A549 (cell line): ENCODE measurements around the gene KRTAP5-4. TPM values are rescaled to one million over a fixed set of nuclear protein-coding genes. Genes with fewer than 3 reads are reported as not detected.
A peak's percentile ranks its signal among the peaks of the same experiment; 100 is the strongest.

Source experiments
- ATAC-seq, 2 experiments: fragments of 200-7000 bp in 1 of 2; fragments of >200 bp in 1 of 2; cut with Nextera tagmentation in 1 of 2; cut with Tn5 transposase in 1 of 2; 3 replicates each; pipeline versions ENCODE4 v1.8.0 to v1.9.1; 2018 to 2020; ENCODE audit warnings: mild to moderate bottlenecking in 1 of 2, moderate library complexity in 1 of 2
- CTCF ChIA-PET: fragments of 300-600 bp; sonication (Branson Sonifier 250); formaldehyde crosslinking; extraction: SDS; loops from one replicate; lab custom pipeline; 2021; ENCODE audit warnings: antibody characterized with exemption, inconsistent platforms; lab: Yijun Ruan, JAX
- POLR2A ChIA-PET: fragments of 350-600 bp; formaldehyde crosslinking; extraction: SDS; loops from one replicate; lab custom pipeline; 2021; ENCODE audit warnings: antibody characterized with exemption, inconsistent platforms; lab: Yijun Ruan, JAX
- DNase-seq, 2 experiments: peaks; one replicate each; pipeline versions ENCODE4 v3.0.0 to v3.0.0-alpha.2; 2011 to 2016; ENCODE audit warnings: low read depth in 1 of 2, low spot score in 1 of 2
- FAIRE-seq: peaks from 2 replicates; lab custom pipeline; 2011; peaks lifted over from hg19 to GRCh38; lab: Jason Lieb, UNC
- H3K27ac ChIP-seq, 2 experiments: fragments of >200 bp; sonication (Bioruptor Twin); formaldehyde crosslinking; 3 replicates each; pipeline ENCODE4 v1.5.1; 2016 to 2017
- H3K4me1 ChIP-seq: fragments of >200 bp; sonication (Bioruptor Twin); formaldehyde crosslinking; 3 replicates; pipeline ENCODE4 v1.6.1; 2016
- H3K4me2 ChIP-seq: fragments of >200 bp; sonication (Bioruptor Twin); formaldehyde crosslinking; 3 replicates; pipeline ENCODE4 v1.6.1; 2016
- H3K4me3 ChIP-seq: fragments of >200 bp; sonication (Bioruptor Twin); formaldehyde crosslinking; 3 replicates; pipeline ENCODE4 v1.5.1; 2016
- H3K9me3 ChIP-seq: fragments of >200 bp; sonication (Bioruptor Twin); formaldehyde crosslinking; 3 replicates; pipeline ENCODE4 v1.6.1; 2016
- CBX2 ChIP-seq: fragments of 200-600 bp; sonication (generic); IDR thresholded peaks from 2 replicates; pipeline ENCODE4 v1.6.1; 2016; ENCODE audit warnings: low read depth, mild to moderate bottlenecking, borderline replicate concordance
- CBX8 ChIP-seq: fragments of 200-600 bp; sonication (generic); IDR thresholded peaks from 2 replicates; pipeline ENCODE4 v1.6.1; 2016
- CEBPB ChIP-seq, 2 experiments: fragments of >200 bp in 1 of 2; sonication (Bioruptor Twin) in 1 of 2; formaldehyde crosslinking in 1 of 2; IDR thresholded peaks; 2 replicates each; pipeline ENCODE4 v1.6.1; 2012 to 2016
- EP300 ChIP-seq, 2 experiments: fragments of >200 bp; sonication (Bioruptor Twin); formaldehyde crosslinking; IDR thresholded peaks; 2 replicates in 1 of 2; 3 replicates in 1 of 2; pipeline ENCODE4 v1.6.1; 2016 to 2017
- ESRRA ChIP-seq: fragments of 150-350 bp; IDR thresholded peaks from 2 replicates; pipeline ENCODE4 v1.6.1; 2014; ENCODE audit warnings: mild to moderate bottlenecking, low read length, borderline replicate concordance
- FOXS1 ChIP-seq: fragments of 250-450 bp; sonication (Bioruptor Pico); IDR thresholded peaks from 2 replicates; pipeline ENCODE4 v1.5.0; 2020; ENCODE audit warnings: mild to moderate bottlenecking, moderate library complexity
- GATA3 ChIP-seq: IDR thresholded peaks from 2 replicates; pipeline ENCODE4 v1.6.1; 2012; ENCODE audit warnings: borderline replicate concordance
- HEYL ChIP-seq: fragments of 250-450 bp; sonication (Bioruptor Pico); IDR thresholded peaks from 2 replicates; pipeline ENCODE4 v1.8.0; 2021; ENCODE audit warnings: mild to moderate bottlenecking, moderate library complexity
- MAZ ChIP-seq: fragments of 150-350 bp; IDR thresholded peaks from 2 replicates; pipeline ENCODE4 v1.6.1; 2014; ENCODE audit warnings: antibody characterized with exemption, low read depth, low read length, borderline replicate concordance
- NR3C1 ChIP-seq: fragments of >200 bp; sonication (Bioruptor Twin); formaldehyde crosslinking; IDR thresholded peaks from 3 replicates; pipeline ENCODE4 v1.6.1; 2017
- PHF8 ChIP-seq: fragments of 200-600 bp; sonication (generic); IDR thresholded peaks from 2 replicates; pipeline ENCODE4 v1.6.1; 2016; ENCODE audit warnings: low read depth, mild to moderate bottlenecking, antibody characterized with exemption, moderate library complexity, borderline replicate concordance
- POLR2AphosphoS2 ChIP-seq: conservative IDR thresholded peaks from 2 replicates; pipeline ENCODE4 v1.6.1; 2012; ENCODE audit warnings: low read length, improper control_type of control experiment, inconsistent platforms
- RAD21 ChIP-seq, 2 experiments: fragments of >200 bp in 1 of 2; sonication (Bioruptor Twin) in 1 of 2; formaldehyde crosslinking in 1 of 2; IDR thresholded peaks in 1 of 2; conservative IDR thresholded peaks in 1 of 2; 2 replicates in 1 of 2; 3 replicates in 1 of 2; pipeline ENCODE4 v1.6.1; 2012 to 2018; ENCODE audit warnings: inconsistent platforms in 1 of 2
- RARB ChIP-seq: fragments of 250-450 bp; sonication (Bioruptor Pico); IDR thresholded peaks from 2 replicates; pipeline ENCODE4 v1.8.0; 2021; ENCODE audit warnings: mild to moderate bottlenecking, moderate library complexity
- RCOR1 ChIP-seq: fragments of 150-350 bp; IDR thresholded peaks from 2 replicates; pipeline ENCODE4 v1.6.1; 2014; ENCODE audit warnings: antibody characterized with exemption, low read length, low read depth
- SMC3 ChIP-seq: fragments of >200 bp; sonication (Bioruptor Twin); formaldehyde crosslinking; IDR thresholded peaks from 3 replicates; pipeline ENCODE4 v1.6.1; 2018; ENCODE audit warnings: inconsistent platforms
- WGBS: methylation state at CpG from one replicate; pipeline ENCODE4 v1.1.6; 2017; ENCODE audit errors: missing lambda C conversion rate; 5-methylcytosine and 5-hydroxymethylcytosine counted together
- polyA plus RNA-seq, 4 experiments: library from polyadenylated mRNA; depleted of rRNA in 3 of 4; stranded (reverse); fragments of >200 nt; fragmentation: RNase III in 1 of 4; extraction: RNeasy Plus Mini Kit Qiagen cat#74134 plus additional on column Dnase treatment in 1 of 4; gene quantifications; 2 replicates in 3 of 4; 3 replicates in 1 of 4; pipeline ENCODE4 v1.2.3, GENCODE V29; 2011 to 2017
- TF ChIP-seq, protein P1 (sequence below): IDR thresholded peaks from 2 replicates; pipeline ENCODE4 v1.6.1; 2012
- TF ChIP-seq, protein P2 (sequence below): IDR thresholded peaks from 2 replicates; pipeline ENCODE4 v1.6.1; 2012; ENCODE audit warnings: low read depth, borderline replicate concordance
- TF ChIP-seq, protein P3 (sequence below): fragments of 450-650 bp; IDR thresholded peaks from 2 replicates; pipeline ENCODE4 v1.6.1; 2014; ENCODE audit warnings: antibody characterized with exemption
- TF ChIP-seq, protein P4 (sequence below): fragments of >200 bp; sonication (Bioruptor Twin); formaldehyde crosslinking; IDR thresholded peaks from 3 replicates; pipeline ENCODE4 v1.5.1; 2016

Gene KRTAP5-4
- polyA plus RNA-seq, 2 of the 4 experiments (the other 2 are of a cell fraction): not detected

DNA sequence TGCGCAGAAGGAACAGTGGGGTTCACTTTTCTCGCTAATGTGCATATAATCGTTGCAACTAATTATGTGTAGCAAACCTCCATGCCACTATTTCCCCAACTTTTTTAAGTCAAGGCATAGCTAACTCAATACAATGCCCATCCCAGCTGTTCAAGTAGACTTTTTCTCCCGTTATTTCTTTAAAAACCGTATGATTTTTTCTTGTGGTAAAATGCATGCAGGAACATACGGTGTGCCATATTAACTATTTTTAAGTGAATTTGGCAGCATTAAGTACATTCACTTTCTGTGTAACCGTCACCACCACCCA lies 47.0 kb downstream of the KRTAP5-4 start:
- Histone ChIP-seq H3K27ac (no peak overlapping the region), H3K4me2 (peak overlapping the region; percentile 99), H3K4me3 (peak overlapping the region; percentile 74; the same call in 1 of the 3 replicates), H3K9me3 (peaks cover 17% of the 10 kb centered on the region), H3K4me1 (peaks cover 29% of the 10 kb centered on the region)
- CTCF ChIA-PET: interaction anchor here (0.6 to 26.3 kb wide), 43 partner anchors 8 to 582 kb away, joined by 3 to 719 read pairs (median 5); partner anchors contain the start of genes KRTAP5-1, KRTAP5-2 and KRTAP5-5
- ATAC-seq (no peak), FAIRE-seq (no peak), DNase-seq (no peak)
- POLR2A ChIA-PET: interaction anchor here (0.6 to 1.3 kb wide), 2 partner anchors 10 to 28 kb away, joined by 3 to 5 read pairs; no protein-coding TSS in a partner anchor
- 13% methylated on average over 7 of the region's 7 CpGs for WGBS
- TF ChIP-seq POLR2AphosphoS2: no peak
- no peak for TF ChIP-seq EP300 (IDR thresholded peaks at IDR 0.05)
- no peak for TF ChIP-seq CBX8
- no peak for TF ChIP-seq RCOR1
- TF ChIP-seq FOXS1 (CRISPR knock-in tag): no peak
- TF ChIP-seq SMC3: no peak
- TF ChIP-seq MAZ: no peak
- TF ChIP-seq PHF8: no peak
- TF ChIP-seq, protein P1, sequence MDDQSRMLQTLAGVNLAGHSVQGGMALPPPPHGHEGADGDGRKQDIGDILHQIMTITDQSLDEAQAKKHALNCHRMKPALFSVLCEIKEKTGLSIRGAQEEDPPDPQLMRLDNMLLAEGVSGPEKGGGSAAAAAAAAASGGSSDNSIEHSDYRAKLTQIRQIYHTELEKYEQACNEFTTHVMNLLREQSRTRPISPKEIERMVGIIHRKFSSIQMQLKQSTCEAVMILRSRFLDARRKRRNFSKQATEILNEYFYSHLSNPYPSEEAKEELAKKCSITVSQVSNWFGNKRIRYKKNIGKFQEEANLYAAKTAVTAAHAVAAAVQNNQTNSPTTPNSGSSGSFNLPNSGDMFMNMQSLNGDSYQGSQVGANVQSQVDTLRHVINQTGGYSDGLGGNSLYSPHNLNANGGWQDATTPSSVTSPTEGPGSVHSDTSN: no peak
- no peak for TF ChIP-seq CEBPB (IDR thresholded peaks at IDR 0.05)
- no peak for TF ChIP-seq HEYL (CRISPR knock-in tag)
- TF ChIP-seq, protein P2, sequence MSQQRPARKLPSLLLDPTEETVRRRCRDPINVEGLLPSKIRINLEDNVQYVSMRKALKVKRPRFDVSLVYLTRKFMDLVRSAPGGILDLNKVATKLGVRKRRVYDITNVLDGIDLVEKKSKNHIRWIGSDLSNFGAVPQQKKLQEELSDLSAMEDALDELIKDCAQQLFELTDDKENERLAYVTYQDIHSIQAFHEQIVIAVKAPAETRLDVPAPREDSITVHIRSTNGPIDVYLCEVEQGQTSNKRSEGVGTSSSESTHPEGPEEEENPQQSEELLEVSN: no peak
- TF ChIP-seq RARB: no peak
- TF ChIP-seq NR3C1: no peak
- TF ChIP-seq, protein P3, sequence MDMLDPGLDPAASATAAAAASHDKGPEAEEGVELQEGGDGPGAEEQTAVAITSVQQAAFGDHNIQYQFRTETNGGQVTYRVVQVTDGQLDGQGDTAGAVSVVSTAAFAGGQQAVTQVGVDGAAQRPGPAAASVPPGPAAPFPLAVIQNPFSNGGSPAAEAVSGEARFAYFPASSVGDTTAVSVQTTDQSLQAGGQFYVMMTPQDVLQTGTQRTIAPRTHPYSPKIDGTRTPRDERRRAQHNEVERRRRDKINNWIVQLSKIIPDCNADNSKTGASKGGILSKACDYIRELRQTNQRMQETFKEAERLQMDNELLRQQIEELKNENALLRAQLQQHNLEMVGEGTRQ: no peak
- no peak for TF ChIP-seq CBX2
- TF ChIP-seq, all 56 proteins: peak for 0

DNA sequence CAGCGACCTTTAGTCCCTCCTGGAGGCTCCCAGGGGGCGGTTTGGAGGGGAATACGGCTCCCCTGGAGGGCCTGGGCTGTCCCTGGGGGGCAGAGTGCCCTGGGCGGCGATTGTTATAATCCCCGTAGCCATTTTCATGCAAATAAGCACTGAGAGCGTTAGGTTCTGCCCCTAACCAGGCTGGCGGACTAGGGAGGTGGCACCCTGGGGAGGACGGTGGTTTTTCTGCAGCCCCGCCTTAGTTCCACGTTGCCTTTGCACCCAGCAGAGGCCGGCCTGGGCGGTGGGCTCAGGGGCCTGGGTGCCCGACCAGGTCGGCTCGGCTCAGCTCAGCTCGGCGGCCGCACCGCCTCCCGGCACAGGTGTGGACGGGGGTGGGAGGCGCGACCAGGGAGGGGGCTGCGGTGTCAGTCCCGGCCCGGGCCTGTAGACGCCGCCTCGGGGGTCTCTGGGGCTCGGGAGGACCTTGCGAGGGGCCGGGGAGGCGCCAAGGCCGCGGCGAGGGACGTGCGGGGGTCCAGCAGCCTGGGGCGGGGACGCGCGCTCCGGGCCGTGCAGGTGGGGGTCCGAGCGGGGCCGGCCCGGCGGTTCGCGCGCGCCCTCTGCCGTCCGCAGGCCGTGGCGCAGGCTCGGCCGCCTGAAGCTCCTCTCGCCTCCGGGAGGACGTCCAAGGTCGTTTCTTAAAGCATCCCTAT lies 47.6 kb downstream of the KRTAP5-4 start:
- WGBS: 0% methylated on average over 26 of the region's 64 CpGs
- peaks cover 17% of the 10 kb centered on the region for H3K9me3 ChIP-seq
- peaks cover 33% of the 10 kb centered on the region for H3K4me1 ChIP-seq
- DNase-seq: peak; percentile 68 to 73
- POLR2A ChIA-PET: interaction anchor here (0.6 to 1.3 kb wide), 2 partner anchors 10 to 28 kb away, joined by 3 to 5 read pairs; no protein-coding TSS in a partner anchor
- CTCF ChIA-PET: interaction anchor here (0.5 to 26.3 kb wide), 45 partner anchors 9 to 582 kb away, joined by 3 to 719 read pairs (median 5); partner anchors contain the start of genes KRTAP5-1, KRTAP5-2 and KRTAP5-5
- no peak for FAIRE-seq
- H3K4me2 ChIP-seq: peak overlapping the region; percentile 99
- H3K27ac ChIP-seq: peak overlapping the region; percentile 89 to 95
- peak overlapping the region; percentile 74 for H3K4me3 ChIP-seq
- ATAC-seq: peak; percentile 67 to 77
- TF ChIP-seq ESRRA (0 out of 2 replicates have a peak, but pooled peaks have one; percentile 80), GATA3 (no peak), SMC3 (peak; percentile 98), RCOR1 (no peak), RAD21 (conservative IDR thresholded peaks at IDR 0.05 in 1 of 2, IDR thresholded peaks at IDR 0.05 in 1 of 2) (peak; percentile 66 to 94)
- TF ChIP-seq, protein P4, sequence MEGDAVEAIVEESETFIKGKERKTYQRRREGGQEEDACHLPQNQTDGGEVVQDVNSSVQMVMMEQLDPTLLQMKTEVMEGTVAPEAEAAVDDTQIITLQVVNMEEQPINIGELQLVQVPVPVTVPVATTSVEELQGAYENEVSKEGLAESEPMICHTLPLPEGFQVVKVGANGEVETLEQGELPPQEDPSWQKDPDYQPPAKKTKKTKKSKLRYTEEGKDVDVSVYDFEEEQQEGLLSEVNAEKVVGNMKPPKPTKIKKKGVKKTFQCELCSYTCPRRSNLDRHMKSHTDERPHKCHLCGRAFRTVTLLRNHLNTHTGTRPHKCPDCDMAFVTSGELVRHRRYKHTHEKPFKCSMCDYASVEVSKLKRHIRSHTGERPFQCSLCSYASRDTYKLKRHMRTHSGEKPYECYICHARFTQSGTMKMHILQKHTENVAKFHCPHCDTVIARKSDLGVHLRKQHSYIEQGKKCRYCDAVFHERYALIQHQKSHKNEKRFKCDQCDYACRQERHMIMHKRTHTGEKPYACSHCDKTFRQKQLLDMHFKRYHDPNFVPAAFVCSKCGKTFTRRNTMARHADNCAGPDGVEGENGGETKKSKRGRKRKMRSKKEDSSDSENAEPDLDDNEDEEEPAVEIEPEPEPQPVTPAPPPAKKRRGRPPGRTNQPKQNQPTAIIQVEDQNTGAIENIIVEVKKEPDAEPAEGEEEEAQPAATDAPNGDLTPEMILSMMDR: peak; percentile 97
